Liver (tissue), 3 donors: ENCODE measurements around the gene SRPX2.
A peak's percentile ranks its signal among the peaks of the same experiment; 100 is the strongest.

Experiments
- CTCF ChIP-seq: fragments of 150-350 bp; IDR thresholded peaks from 2 replicates; pipeline ENCODE4 v1.5.1; 2017; ENCODE audit warnings: improper control_type of control experiment, low read depth, low read length; ENCODE audit not compliant: missing input control
- EGR1 ChIP-seq, 2 donors: IDR thresholded peaks; 2 replicates each; pipeline ENCODE4 v1.6.1; 2016 to 2018; ENCODE audit warnings: antibody characterized with exemption in 2 of 2, low read depth in 2 of 2
- HNF4G ChIP-seq: IDR thresholded peaks from 2 replicates; pipeline ENCODE4 v1.6.1; 2016; ENCODE audit warnings: antibody characterized with exemption
- RAD21 ChIP-seq, 2 donors: IDR thresholded peaks; 2 replicates each; pipeline ENCODE4 v1.6.1; 2016; ENCODE audit warnings: antibody characterized with exemption in 2 of 2, mild to moderate bottlenecking in 2 of 2
- SP1 ChIP-seq: IDR thresholded peaks from 2 replicates; pipeline ENCODE4 v1.6.1; 2018; ENCODE audit warnings: antibody characterized with exemption, mild to moderate bottlenecking
- TAF1 ChIP-seq: conservative IDR thresholded peaks from 2 replicates; pipeline ENCODE4 v1.6.1; 2016; ENCODE audit warnings: antibody characterized with exemption, mild to moderate bottlenecking
- YY1 ChIP-seq: IDR thresholded peaks from 2 replicates; pipeline ENCODE4 v1.6.1; 2016; ENCODE audit warnings: antibody characterized with exemption, mild to moderate bottlenecking
- TF ChIP-seq, protein P1 (sequence below): IDR thresholded peaks from 2 replicates; pipeline ENCODE4 v1.6.1; 2016; ENCODE audit warnings: antibody characterized with exemption
- TF ChIP-seq, protein P2 (sequence below): IDR thresholded peaks from 2 replicates; pipeline ENCODE4 v1.6.1; 2016; ENCODE audit warnings: antibody characterized with exemption, mild to moderate bottlenecking
- TF ChIP-seq, protein P3 (sequence below): IDR thresholded peaks from 2 replicates; pipeline ENCODE4 v1.6.1; 2016; ENCODE audit warnings: antibody characterized with exemption
- TF ChIP-seq, protein P4 (sequence below): IDR thresholded peaks from 2 replicates; pipeline ENCODE4 v1.6.1; 2016; ENCODE audit warnings: antibody characterized with exemption
- donor health status: healthy.
- donor health status: healthy.

DNA sequence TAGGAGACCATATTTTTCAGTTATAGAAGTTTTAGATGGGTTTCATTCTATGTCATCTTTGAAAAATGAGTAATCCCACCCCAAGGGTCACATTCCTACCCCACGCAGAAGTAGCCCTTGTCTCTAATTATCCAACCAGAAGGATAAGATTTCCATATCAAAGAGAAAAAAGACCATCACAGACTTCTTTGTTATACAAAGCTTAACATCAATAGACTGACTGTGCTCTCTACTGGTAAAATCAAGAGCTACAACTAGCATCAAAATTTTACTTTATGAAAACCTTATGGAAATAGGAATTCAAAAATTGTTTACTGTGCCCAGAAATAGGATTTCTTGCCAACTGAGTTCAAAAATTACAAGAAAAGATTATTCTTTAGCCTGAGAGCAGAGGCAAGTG, 34.4 kb upstream of the SRPX2 start:
- TF ChIP-seq YY1, result no peak
- TF ChIP-seq CTCF, result peak; percentile 8
- TF ChIP-seq RAD21 (IDR thresholded peaks at IDR 0.05), result peak in 1 of 2 donors; percentile 21
- TF ChIP-seq EGR1 (IDR thresholded peaks at IDR 0.05; ENCODE audit: low read depth in 2 of 2), result no peak
- TF ChIP-seq, protein P1, sequence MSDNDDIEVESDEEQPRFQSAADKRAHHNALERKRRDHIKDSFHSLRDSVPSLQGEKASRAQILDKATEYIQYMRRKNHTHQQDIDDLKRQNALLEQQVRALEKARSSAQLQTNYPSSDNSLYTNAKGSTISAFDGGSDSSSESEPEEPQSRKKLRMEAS, result no peak
- TF ChIP-seq, protein P2, sequence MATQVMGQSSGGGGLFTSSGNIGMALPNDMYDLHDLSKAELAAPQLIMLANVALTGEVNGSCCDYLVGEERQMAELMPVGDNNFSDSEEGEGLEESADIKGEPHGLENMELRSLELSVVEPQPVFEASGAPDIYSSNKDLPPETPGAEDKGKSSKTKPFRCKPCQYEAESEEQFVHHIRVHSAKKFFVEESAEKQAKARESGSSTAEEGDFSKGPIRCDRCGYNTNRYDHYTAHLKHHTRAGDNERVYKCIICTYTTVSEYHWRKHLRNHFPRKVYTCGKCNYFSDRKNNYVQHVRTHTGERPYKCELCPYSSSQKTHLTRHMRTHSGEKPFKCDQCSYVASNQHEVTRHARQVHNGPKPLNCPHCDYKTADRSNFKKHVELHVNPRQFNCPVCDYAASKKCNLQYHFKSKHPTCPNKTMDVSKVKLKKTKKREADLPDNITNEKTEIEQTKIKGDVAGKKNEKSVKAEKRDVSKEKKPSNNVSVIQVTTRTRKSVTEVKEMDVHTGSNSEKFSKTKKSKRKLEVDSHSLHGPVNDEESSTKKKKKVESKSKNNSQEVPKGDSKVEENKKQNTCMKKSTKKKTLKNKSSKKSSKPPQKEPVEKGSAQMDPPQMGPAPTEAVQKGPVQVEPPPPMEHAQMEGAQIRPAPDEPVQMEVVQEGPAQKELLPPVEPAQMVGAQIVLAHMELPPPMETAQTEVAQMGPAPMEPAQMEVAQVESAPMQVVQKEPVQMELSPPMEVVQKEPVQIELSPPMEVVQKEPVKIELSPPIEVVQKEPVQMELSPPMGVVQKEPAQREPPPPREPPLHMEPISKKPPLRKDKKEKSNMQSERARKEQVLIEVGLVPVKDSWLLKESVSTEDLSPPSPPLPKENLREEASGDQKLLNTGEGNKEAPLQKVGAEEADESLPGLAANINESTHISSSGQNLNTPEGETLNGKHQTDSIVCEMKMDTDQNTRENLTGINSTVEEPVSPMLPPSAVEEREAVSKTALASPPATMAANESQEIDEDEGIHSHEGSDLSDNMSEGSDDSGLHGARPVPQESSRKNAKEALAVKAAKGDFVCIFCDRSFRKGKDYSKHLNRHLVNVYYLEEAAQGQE, result no peak
- TF ChIP-seq TAF1, result no peak
- no peak for TF ChIP-seq SP1
- TF ChIP-seq, protein P3, sequence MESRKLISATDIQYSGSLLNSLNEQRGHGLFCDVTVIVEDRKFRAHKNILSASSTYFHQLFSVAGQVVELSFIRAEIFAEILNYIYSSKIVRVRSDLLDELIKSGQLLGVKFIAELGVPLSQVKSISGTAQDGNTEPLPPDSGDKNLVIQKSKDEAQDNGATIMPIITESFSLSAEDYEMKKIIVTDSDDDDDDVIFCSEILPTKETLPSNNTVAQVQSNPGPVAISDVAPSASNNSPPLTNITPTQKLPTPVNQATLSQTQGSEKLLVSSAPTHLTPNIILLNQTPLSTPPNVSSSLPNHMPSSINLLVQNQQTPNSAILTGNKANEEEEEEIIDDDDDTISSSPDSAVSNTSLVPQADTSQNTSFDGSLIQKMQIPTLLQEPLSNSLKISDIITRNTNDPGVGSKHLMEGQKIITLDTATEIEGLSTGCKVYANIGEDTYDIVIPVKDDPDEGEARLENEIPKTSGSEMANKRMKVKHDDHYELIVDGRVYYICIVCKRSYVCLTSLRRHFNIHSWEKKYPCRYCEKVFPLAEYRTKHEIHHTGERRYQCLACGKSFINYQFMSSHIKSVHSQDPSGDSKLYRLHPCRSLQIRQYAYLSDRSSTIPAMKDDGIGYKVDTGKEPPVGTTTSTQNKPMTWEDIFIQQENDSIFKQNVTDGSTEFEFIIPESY, result no peak
- TF ChIP-seq HNF4G, result no peak
- TF ChIP-seq, protein P4, sequence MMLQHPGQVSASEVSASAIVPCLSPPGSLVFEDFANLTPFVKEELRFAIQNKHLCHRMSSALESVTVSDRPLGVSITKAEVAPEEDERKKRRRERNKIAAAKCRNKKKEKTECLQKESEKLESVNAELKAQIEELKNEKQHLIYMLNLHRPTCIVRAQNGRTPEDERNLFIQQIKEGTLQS, result no peak
